CD4-positive, alpha-beta memory T cell (primary cell): Measurements from ENCODE around the gene PNPLA7. TPM values are rescaled to one million over a fixed set of nuclear protein-coding genes. Genes with fewer than 3 reads are reported as not detected.
"Not testable (repeated sequence)": the region's sequence is repeated elsewhere in the genome, so short reads cannot be mapped to it uniquely, and the experiment has no call there.

Experiments used
- CTCF ChIA-PET: fragments of 350-600 bp; sonication (Branson Sonifier 250); formaldehyde crosslinking; loops from one replicate; lab custom pipeline; 2021; ENCODE audit warnings: inconsistent platforms; ENCODE audit not compliant: partially characterized antibody; lab: Charles Lee
- POLR2A ChIA-PET: fragments of 350-600 bp; sonication (Branson Sonifier 250); formaldehyde crosslinking; loops from one replicate; lab custom pipeline; 2021; ENCODE audit not compliant: partially characterized antibody; lab: Charles Lee
- DNase-seq, 5 donors: peaks; one replicate each; pipeline versions ENCODE4 v3.0.0 to v3.0.0-alpha.2; 2020 to 2022; ENCODE audit warnings: mixed read lengths in 1 of 5
- H3K27ac ChIP-seq: one replicate; pipeline ENCODE4 v1.7.0; 2013; ENCODE audit warnings: low read depth, low read length
- H3K27me3 ChIP-seq: 2 replicates; pipeline ENCODE4 v1.7.0; 2013; ENCODE audit warnings: mild to moderate bottlenecking, low read length, moderate library complexity; ENCODE audit not compliant: insufficient read depth
- H3K36me3 ChIP-seq: 2 replicates; pipeline ENCODE4 v1.7.0; 2013; ENCODE audit warnings: mild to moderate bottlenecking, low read length, moderate library complexity; ENCODE audit not compliant: insufficient read depth
- H3K4me1 ChIP-seq: 2 replicates; pipeline ENCODE4 v1.7.0; 2013; ENCODE audit warnings: mild to moderate bottlenecking, low read length, moderate library complexity; ENCODE audit not compliant: insufficient read depth
- H3K4me3 ChIP-seq, 2 donors: one replicate each; pipeline ENCODE4 v1.7.0; 2013; ENCODE audit warnings: low read length in 2 of 2, mild to moderate bottlenecking in 1 of 2
- H3K9me3 ChIP-seq, 2 donors: one replicate each; pipeline ENCODE4 v1.7.0; 2013; ENCODE audit warnings: low read length in 2 of 2, control low read depth in 1 of 2; ENCODE audit not compliant: control insufficient read depth in 1 of 2
- H3K27ac Mint-ChIP-seq, 7 donors: one replicate each; pipeline ENCODE4 v1.8.0; 2020 to 2021; ENCODE audit warnings: mixed read lengths in 7 of 7, mild to moderate bottlenecking in 6 of 7, inconsistent platforms in 3 of 7, moderate library complexity in 3 of 7
- H3K27me3 Mint-ChIP-seq, 2 donors: one replicate each; pipeline ENCODE4 v1.8.0; 2020 to 2021; ENCODE audit warnings: mixed read lengths in 2 of 2
- H3K36me3 Mint-ChIP-seq, 2 donors: one replicate each; pipeline ENCODE4 v1.8.0; 2020 to 2021; ENCODE audit warnings: mixed read lengths in 2 of 2, inconsistent platforms in 1 of 2, mild to moderate bottlenecking in 1 of 2
- H3K4me1 Mint-ChIP-seq, 4 donors: one replicate each; pipeline ENCODE4 v1.8.0; 2020 to 2021; ENCODE audit warnings: mixed read lengths in 4 of 4, mild to moderate bottlenecking in 1 of 4
- H3K4me3 Mint-ChIP-seq, 8 donors: one replicate each; pipeline ENCODE4 v1.8.0; 2020 to 2021; ENCODE audit warnings: mixed read lengths in 8 of 8, mild to moderate bottlenecking in 7 of 8, moderate library complexity in 6 of 8, inconsistent platforms in 3 of 8
- H3K9me3 Mint-ChIP-seq, 8 donors: one replicate each; pipeline ENCODE4 v1.8.0; 2020 to 2021; ENCODE audit warnings: mixed read lengths in 8 of 8, mild to moderate bottlenecking in 5 of 8, inconsistent platforms in 3 of 8, moderate library complexity in 1 of 8
- intact Hi-C: fragments of 100-400 bp; cut with micrococcal nuclease; formaldehyde crosslinking; loops from one replicate; pipeline ENCODE4 v1.15.1; 2023
- polyA plus RNA-seq, 2 donors: library from polyadenylated mRNA; unstranded; fragments of 300-500 nt; fragmentation: Illumina TruSeq; gene quantifications; one replicate each; pipeline ENCODE4 v1.2.3, GENCODE V29; 2021
- total RNA-seq, 2 experiments: library from RNA; stranded (reverse); gene quantifications; one replicate each; pipeline ENCODE4 v1.2.3, GENCODE V29; 2021

PNPLA7 gene
- total and polyA plus RNA-seq, 4 experiments from 2014 or later = 0.98 to 15.7 (median 15.5) TPM; not detected in 1

- H3K27ac Mint-ChIP-seq = peak overlapping the region in 5 of 7 donors; percentile 43 to 75 (median 51)
- peaks cover 16 to 41% of the 10 kb centered on the region in 2 donors for H3K36me3 Mint-ChIP-seq
- H3K4me1 Mint-ChIP-seq = peaks cover 17 to 39% (median 27%) of the 10 kb centered on the region in 4 donors
- ChIA-PET POLR2A (interaction anchor here (1.5 to 3.7 kb wide), 2 partner anchors 24 to 43 kb away, joined by 5 to 26 read pairs; partner anchors contain the start of genes EHMT1 and MRPL41), CTCF (no interaction called here)
- H3K4me1 ChIP-seq = peaks cover 37% of the 10 kb centered on the region
- no peak overlapping the region for H3K4me3 ChIP-seq
- no peaks in the 10 kb centered on the region for H3K9me3 Mint-ChIP-seq
- no peaks in the 10 kb centered on the region for H3K9me3 ChIP-seq
- intact Hi-C loops = no loop called here
- H3K36me3 ChIP-seq = peaks cover 36% of the 10 kb centered on the region
- no peaks in the 10 kb centered on the region for H3K27me3 Mint-ChIP-seq
- peak overlapping the region; percentile 5 to 67 (median 41) for H3K4me3 Mint-ChIP-seq
- no peak for DNase-seq
- no peak overlapping the region for H3K27ac ChIP-seq
- no peaks in the 10 kb centered on the region for H3K27me3 ChIP-seq
Measured at GRCh38 chr9:137575716-137576411, 25.7 kb upstream of the PNPLA7 start.

- Histone ChIP-seq H3K36me3 (peaks cover 36% of the 10 kb centered on the region), H3K4me3 (no peak overlapping the region), H3K27ac (no peak overlapping the region), H3K27me3 (no peaks in the 10 kb centered on the region), H3K4me1 (peaks cover 37% of the 10 kb centered on the region), H3K9me3 (no peaks in the 10 kb centered on the region)
- Mint-ChIP-seq H3K4me1 (peaks cover 18 to 44% (median 31%) of the 10 kb centered on the region in 4 donors), H3K4me3 (peak overlapping the region in 1 of 8 donors; percentile 20), H3K27ac (peak overlapping the region in 5 of 7 donors; percentile 43 to 75 (median 57)), H3K36me3 (peaks cover 21 to 44% of the 10 kb centered on the region in 2 donors), H3K9me3 (no peaks in the 10 kb centered on the region), H3K27me3 (no peaks in the 10 kb centered on the region)
- POLR2A ChIA-PET = interaction anchor here (1.5 kb wide), 1 partner anchor 23 kb away, joined by 5 read pairs; the partner anchor contains the start of gene MRPL41
- DNase-seq = no peak
- CTCF ChIA-PET = no interaction called here
- intact Hi-C loops = no loop called here
Measured at GRCh38 chr9:137575364-137575715, 25.1 kb upstream of the PNPLA7 start.

GRCh38 chr9:137574192-137574591, 24.0 kb upstream of the PNPLA7 start:
- peaks cover 35% of the 10 kb centered on the region for H3K4me1 ChIP-seq
- Mint-ChIP-seq H3K4me1 (peaks cover 17 to 43% (median 33%) of the 10 kb centered on the region in 4 donors), H3K4me3 (no peak overlapping the region), H3K27ac (peak overlapping the region in 1 of 7 donors; percentile 78), H3K9me3 (no peaks in the 10 kb centered on the region), H3K36me3 (peaks cover 23 to 46% of the 10 kb centered on the region in 2 donors), H3K27me3 (no peaks in the 10 kb centered on the region)
- ChIA-PET POLR2A (no interaction called here), CTCF (no interaction called here)
- H3K27ac ChIP-seq = no peak overlapping the region
- H3K36me3 ChIP-seq = peaks cover 36% of the 10 kb centered on the region
- intact Hi-C loops = no loop called here
- no peaks in the 10 kb centered on the region for H3K27me3 ChIP-seq
- H3K9me3 ChIP-seq = no peaks in the 10 kb centered on the region
- H3K4me3 ChIP-seq = no peak overlapping the region
- no peak for DNase-seq

- POLR2A ChIA-PET = no interaction called here
- Mint-ChIP-seq H3K36me3 (peaks cover 21 to 35% of the 10 kb centered on the region in 2 donors), H3K4me3 (no peak overlapping the region), H3K4me1 (peaks cover 3 to 17% (median 12%) of the 10 kb centered on the region in 4 donors), H3K27me3 (no peaks in the 10 kb centered on the region), H3K27ac (peak overlapping the region in 4 of 7 donors; percentile 28 to 76 (median 72)), H3K9me3 (no peaks in the 10 kb centered on the region)
- Histone ChIP-seq H3K4me3 (no peak overlapping the region), H3K9me3 (no peaks in the 10 kb centered on the region), H3K27ac (no peak overlapping the region), H3K36me3 (peaks cover 28% of the 10 kb centered on the region), H3K4me1 (peaks cover 4% of the 10 kb centered on the region), H3K27me3 (no peaks in the 10 kb centered on the region)
- CTCF ChIA-PET = no interaction called here
- intact Hi-C loops = no loop called here
- no peak for DNase-seq
Measured at GRCh38 chr9:137570566-137570965, 20.4 kb upstream of the PNPLA7 start.

- no peaks in the 10 kb centered on the region for H3K9me3 Mint-ChIP-seq
Measured at GRCh38 chr9:137569609-137570203, 19.5 kb upstream of the PNPLA7 start.

GRCh38 chr9:137568445-137568844, 18.2 kb upstream of the PNPLA7 start:
- H3K36me3 Mint-ChIP-seq = peaks cover 26 to 30% of the 10 kb centered on the region in 2 donors
- POLR2A ChIA-PET, CTCF ChIA-PET, H3K27ac ChIP-seq, H3K9me3 ChIP-seq, DNase-seq, H3K27me3 Mint-ChIP-seq, H3K27me3 ChIP-seq, intact Hi-C loops, H3K9me3 Mint-ChIP-seq, H3K4me3 ChIP-seq, H3K4me1 ChIP-seq, H3K4me3 Mint-ChIP-seq: not testable (repeated sequence)
- peaks cover 3 to 13% (median 10%) of the 10 kb centered on the region in 4 donors for H3K4me1 Mint-ChIP-seq
- peaks cover 23% of the 10 kb centered on the region for H3K36me3 ChIP-seq
- H3K27ac Mint-ChIP-seq = peak overlapping the region in 1 of 7 donors; percentile 48

More at GRCh38 chr9:137569609-137570203, 19.5 kb upstream of the PNPLA7 start:
- no peaks in the 10 kb centered on the region for H3K4me1 ChIP-seq
- Mint-ChIP-seq H3K27me3 (no peaks in the 10 kb centered on the region), H3K4me1 (peaks cover 1 to 10% (median 8%) of the 10 kb centered on the region in 4 donors), H3K4me3 (no peak overlapping the region), H3K27ac (no peak overlapping the region), H3K36me3 (peaks cover 18 to 26% of the 10 kb centered on the region in 2 donors)
- no peaks in the 10 kb centered on the region for H3K9me3 ChIP-seq
- peaks cover 20% of the 10 kb centered on the region for H3K36me3 ChIP-seq
- POLR2A ChIA-PET = no interaction called here
- H3K27me3 ChIP-seq = no peaks in the 10 kb centered on the region
- DNase-seq = no peak
- intact Hi-C loops = no loop called here
- H3K27ac ChIP-seq = no peak overlapping the region
- CTCF ChIA-PET = no interaction called here
- no peak overlapping the region for H3K4me3 ChIP-seq

- H3K36me3 Mint-ChIP-seq = peaks cover 17 to 23% of the 10 kb centered on the region in 2 donors
- H3K4me3 Mint-ChIP-seq = no peak overlapping the region
- Histone ChIP-seq H3K4me1 (no peaks in the 10 kb centered on the region), H3K36me3 (peaks cover 18% of the 10 kb centered on the region), H3K9me3 (no peaks in the 10 kb centered on the region), H3K4me3 (no peak overlapping the region), H3K27me3 (no peaks in the 10 kb centered on the region), H3K27ac (no peak overlapping the region)
- CTCF ChIA-PET = no interaction called here
- peaks cover 3 to 8% (median 4%) of the 10 kb centered on the region in 4 donors for H3K4me1 Mint-ChIP-seq
- no peak for DNase-seq
- intact Hi-C loops = no loop called here
- H3K27me3 Mint-ChIP-seq = no peaks in the 10 kb centered on the region
- H3K9me3 Mint-ChIP-seq = no peaks in the 10 kb centered on the region
- POLR2A ChIA-PET = interaction anchor here (1.6 kb wide), 1 partner anchor 13 kb away, joined by 4 read pairs; no protein-coding TSS in a partner anchor
- peak overlapping the region in 1 of 7 donors; percentile 65 for H3K27ac Mint-ChIP-seq
Measured at GRCh38 chr9:137564817-137565411, 14.7 kb upstream of the PNPLA7 start.
